Measurements from ENCODE around the gene TBC1D22A.

DNA sequence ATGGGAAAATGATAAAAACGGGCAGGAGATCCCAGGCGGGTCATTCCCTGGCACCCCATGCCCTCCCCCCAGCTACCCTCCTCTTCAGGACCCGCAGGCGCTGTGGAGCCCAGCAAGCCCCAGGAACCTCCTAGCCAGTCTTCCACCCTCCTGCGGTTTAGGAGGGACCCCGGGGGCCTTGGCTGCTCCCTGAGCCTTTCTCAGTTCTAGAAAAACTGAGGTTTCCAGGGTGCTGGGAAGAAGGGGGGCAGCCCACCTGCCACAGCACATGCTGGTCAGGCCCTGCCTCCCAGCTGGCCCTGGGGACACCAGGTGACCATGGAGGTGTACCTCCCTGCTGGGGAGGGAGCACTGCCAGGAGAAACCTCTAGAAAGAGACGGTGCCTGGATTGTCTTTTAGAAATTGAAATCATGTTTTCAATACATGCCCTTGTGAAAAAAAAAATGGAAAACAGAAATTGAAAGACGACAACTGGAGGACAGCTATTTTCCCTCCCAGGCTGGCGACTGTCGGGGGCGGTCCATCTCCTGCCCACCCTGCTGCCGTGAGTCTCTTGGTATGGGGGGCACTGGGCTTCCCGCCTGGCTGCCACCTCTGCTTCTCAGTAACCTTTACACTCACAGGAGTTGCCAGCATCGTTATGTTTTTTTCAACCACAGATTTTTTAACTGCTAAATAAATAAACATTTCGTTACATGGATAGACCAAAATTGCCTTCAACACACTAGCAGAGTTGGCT lies 398.5 kb downstream of the TBC1D22A start:
- TF ChIP-seq ZFX (CRISPR knock-in tag; IDR thresholded peaks at IDR 0.05) (no peak), NFYB (IDR thresholded peaks at IDR 0.05; ENCODE audit: extremely low read depth, insufficient read length) (no peak), STAG1 (CRISPR knock-in tag; IDR thresholded peaks at IDR 0.05; ENCODE audit: borderline replicate concordance) (no peak), MED1 (CRISPR knock-in tag; IDR thresholded peaks at IDR 0.05; ENCODE audit: borderline replicate concordance) (no peak), ZKSCAN1 (IDR thresholded peaks at IDR 0.05; ENCODE audit: low read depth, low read length) (no peak), NRF1 (conservative IDR thresholded peaks at IDR 0.05 in 1 of 2, IDR thresholded peaks at IDR 0.05 in 1 of 2) (no peak), LCOR (CRISPR knock-in tag; IDR thresholded peaks at IDR 0.05) (no peak), HDAC1 (IDR thresholded peaks at IDR 0.05) (no peak), CC2D1A (IDR thresholded peaks at IDR 0.05) (no peak), GABPB1 (CRISPR knock-in tag; IDR thresholded peaks at IDR 0.05) (no peak), EZH2 (IDR thresholded peaks at IDR 0.05; ENCODE audit: borderline replicate concordance, low read depth, low read length) (no peak)
- TF ChIP-seq, protein P1, sequence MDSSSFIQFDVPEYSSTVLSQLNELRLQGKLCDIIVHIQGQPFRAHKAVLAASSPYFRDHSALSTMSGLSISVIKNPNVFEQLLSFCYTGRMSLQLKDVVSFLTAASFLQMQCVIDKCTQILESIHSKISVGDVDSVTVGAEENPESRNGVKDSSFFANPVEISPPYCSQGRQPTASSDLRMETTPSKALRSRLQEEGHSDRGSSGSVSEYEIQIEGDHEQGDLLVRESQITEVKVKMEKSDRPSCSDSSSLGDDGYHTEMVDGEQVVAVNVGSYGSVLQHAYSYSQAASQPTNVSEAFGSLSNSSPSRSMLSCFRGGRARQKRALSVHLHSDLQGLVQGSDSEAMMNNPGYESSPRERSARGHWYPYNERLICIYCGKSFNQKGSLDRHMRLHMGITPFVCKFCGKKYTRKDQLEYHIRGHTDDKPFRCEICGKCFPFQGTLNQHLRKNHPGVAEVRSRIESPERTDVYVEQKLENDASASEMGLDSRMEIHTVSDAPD (CRISPR knock-in tag; IDR thresholded peaks at IDR 0.05): no peak
- TF ChIP-seq, protein P2, sequence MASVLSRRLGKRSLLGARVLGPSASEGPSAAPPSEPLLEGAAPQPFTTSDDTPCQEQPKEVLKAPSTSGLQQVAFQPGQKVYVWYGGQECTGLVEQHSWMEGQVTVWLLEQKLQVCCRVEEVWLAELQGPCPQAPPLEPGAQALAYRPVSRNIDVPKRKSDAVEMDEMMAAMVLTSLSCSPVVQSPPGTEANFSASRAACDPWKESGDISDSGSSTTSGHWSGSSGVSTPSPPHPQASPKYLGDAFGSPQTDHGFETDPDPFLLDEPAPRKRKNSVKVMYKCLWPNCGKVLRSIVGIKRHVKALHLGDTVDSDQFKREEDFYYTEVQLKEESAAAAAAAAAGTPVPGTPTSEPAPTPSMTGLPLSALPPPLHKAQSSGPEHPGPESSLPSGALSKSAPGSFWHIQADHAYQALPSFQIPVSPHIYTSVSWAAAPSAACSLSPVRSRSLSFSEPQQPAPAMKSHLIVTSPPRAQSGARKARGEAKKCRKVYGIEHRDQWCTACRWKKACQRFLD (CRISPR knock-in tag; IDR thresholded peaks at IDR 0.05): no peak
- TF ChIP-seq, protein P3, sequence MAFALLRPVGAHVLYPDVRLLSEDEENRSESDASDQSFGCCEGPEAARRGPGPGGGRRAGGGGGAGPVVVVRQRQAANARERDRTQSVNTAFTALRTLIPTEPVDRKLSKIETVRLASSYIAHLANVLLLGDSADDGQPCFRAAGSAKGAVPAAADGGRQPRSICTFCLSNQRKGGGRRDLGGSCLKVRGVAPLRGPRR (CRISPR knock-in tag; IDR thresholded peaks at IDR 0.05): no peak

All from K562 (cell line).